Gastroesophageal sphincter (tissue), 3 donors: ENCODE measurements around the gene AFG1L.

Source experiments
- CTCF ChIP-seq, 4 experiments: fragments of 200-600 bp in 2 of 4; fragments of 450-650 bp in 2 of 4; sonication (generic) in 1 of 4; IDR thresholded peaks; one replicate each; pipeline ENCODE4 v1.5.1; 2017 to 2019; ENCODE audit warnings: antibody characterized with exemption in 4 of 4, mild to moderate bottlenecking in 2 of 4, moderate library complexity in 2 of 4
- EP300 ChIP-seq: sonication (generic); formaldehyde crosslinking; IDR thresholded peaks from one replicate; pipeline ENCODE4 v1.6.1; 2017; ENCODE audit warnings: antibody characterized with exemption, mild to moderate bottlenecking
- POLR2A ChIP-seq, 2 donors: fragments of 450-650 bp; IDR thresholded peaks; one replicate each; pipeline ENCODE4 v1.6.1; 2017; ENCODE audit warnings: antibody characterized with exemption in 2 of 2, mild to moderate bottlenecking in 2 of 2, moderate library complexity in 1 of 2
- POLR2AphosphoS5 ChIP-seq: sonication (generic); formaldehyde crosslinking; IDR thresholded peaks from one replicate; pipeline ENCODE4 v1.6.1; 2017; ENCODE audit warnings: antibody characterized with exemption

GRCh38 chr6:108464418-108465097, 169.7 kb downstream of the AFG1L start:
- TF ChIP-seq CTCF (IDR thresholded peaks at IDR 0.05) (no peak), POLR2AphosphoS5 (no peak), POLR2A (IDR thresholded peaks at IDR 0.05) (no peak), EP300 (no peak)
